ENCODE data around the gene RTN4RL1.

GRCh38 chr17:2061441-2061958, 36.4 kb upstream of the RTN4RL1 start:
- TF ChIP-seq POLR2A (IDR thresholded peaks at IDR 0.05) (no peak), CTCF (IDR thresholded peaks at IDR 0.05) (no peak), EP300 (IDR thresholded peaks at IDR 0.05) (no peak)
